Measurements from ENCODE around the gene SMIM45.

Gene SMIM45

DNA sequence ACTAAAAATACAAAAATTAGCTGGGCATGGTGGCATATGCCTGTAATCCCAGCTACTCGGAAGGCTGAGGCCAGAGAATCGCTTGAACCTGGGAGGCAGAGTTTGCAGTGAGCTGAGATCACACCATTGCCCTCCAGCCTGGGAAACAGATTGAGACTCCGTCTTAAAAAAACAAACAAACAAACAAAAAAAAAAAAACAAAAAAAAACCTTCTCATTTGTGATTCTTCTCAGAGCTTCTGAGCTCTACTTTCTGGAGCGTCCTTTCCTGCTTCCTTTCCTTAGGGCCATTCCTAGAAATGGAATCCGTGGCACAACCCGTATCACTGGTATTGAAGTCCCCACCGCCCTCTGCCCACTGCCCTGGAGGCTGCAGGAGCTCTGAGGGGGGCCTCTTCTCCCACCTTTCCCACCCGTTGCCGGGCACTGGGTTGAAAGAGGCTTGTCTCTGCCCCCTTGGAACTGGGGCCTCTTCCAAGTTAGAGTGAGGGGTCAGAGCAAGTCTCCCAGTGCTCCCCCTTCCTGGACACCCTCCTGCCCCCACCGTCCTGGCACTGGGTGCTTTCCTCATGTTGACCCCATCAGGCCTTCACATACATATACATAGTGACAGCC lies 35.1 kb upstream of the SMIM45 start:
- BruUV-seq (replicated peaks): no TSS peak
- H3K27ac ChIP-seq (ENCODE audit: low read length): no peak overlapping the region
- H3K4me3 ChIP-seq (ENCODE audit: low read depth in 2 of 2, low read length in 2 of 2): no peak overlapping the region
- no peaks in the 10 kb centered on the region; the same call in 1 of the 2 replicates for H3K4me1 ChIP-seq (ENCODE audit: control insufficient read depth, insufficient read depth, low read length)
- ATAC-seq: no peak
- no peak for DNase-seq (ENCODE audit: low read depth, low spot score)
- no peaks in the 10 kb centered on the region for H3K36me3 ChIP-seq (ENCODE audit: control insufficient read depth, insufficient read depth, low read length)
- H3K9me3 ChIP-seq (ENCODE audit: control insufficient read depth, insufficient read depth, low read depth, low read length): no peaks in the 10 kb centered on the region
- ChIA-PET CTCF (interaction anchor here (0.7 kb wide), 1 partner anchor 220 kb away, joined by 3 read pairs; no protein-coding TSS in a partner anchor), POLR2A (no interaction called here)
- TF ChIP-seq TCF7L2 (IDR thresholded peaks at IDR 0.05; ENCODE audit: low read depth, low read length) (no peak), SIN3A (IDR thresholded peaks at IDR 0.05; ENCODE audit: borderline replicate concordance, insufficient read depth, low read depth, low read length) (no peak)
- TF ChIP-seq, protein P1, sequence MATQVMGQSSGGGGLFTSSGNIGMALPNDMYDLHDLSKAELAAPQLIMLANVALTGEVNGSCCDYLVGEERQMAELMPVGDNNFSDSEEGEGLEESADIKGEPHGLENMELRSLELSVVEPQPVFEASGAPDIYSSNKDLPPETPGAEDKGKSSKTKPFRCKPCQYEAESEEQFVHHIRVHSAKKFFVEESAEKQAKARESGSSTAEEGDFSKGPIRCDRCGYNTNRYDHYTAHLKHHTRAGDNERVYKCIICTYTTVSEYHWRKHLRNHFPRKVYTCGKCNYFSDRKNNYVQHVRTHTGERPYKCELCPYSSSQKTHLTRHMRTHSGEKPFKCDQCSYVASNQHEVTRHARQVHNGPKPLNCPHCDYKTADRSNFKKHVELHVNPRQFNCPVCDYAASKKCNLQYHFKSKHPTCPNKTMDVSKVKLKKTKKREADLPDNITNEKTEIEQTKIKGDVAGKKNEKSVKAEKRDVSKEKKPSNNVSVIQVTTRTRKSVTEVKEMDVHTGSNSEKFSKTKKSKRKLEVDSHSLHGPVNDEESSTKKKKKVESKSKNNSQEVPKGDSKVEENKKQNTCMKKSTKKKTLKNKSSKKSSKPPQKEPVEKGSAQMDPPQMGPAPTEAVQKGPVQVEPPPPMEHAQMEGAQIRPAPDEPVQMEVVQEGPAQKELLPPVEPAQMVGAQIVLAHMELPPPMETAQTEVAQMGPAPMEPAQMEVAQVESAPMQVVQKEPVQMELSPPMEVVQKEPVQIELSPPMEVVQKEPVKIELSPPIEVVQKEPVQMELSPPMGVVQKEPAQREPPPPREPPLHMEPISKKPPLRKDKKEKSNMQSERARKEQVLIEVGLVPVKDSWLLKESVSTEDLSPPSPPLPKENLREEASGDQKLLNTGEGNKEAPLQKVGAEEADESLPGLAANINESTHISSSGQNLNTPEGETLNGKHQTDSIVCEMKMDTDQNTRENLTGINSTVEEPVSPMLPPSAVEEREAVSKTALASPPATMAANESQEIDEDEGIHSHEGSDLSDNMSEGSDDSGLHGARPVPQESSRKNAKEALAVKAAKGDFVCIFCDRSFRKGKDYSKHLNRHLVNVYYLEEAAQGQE (IDR thresholded peaks at IDR 0.05; ENCODE audit: insufficient read depth in 1 of 2, low read depth in 2 of 2, low read length in 1 of 2): no peak
- TF ChIP-seq, protein P2, sequence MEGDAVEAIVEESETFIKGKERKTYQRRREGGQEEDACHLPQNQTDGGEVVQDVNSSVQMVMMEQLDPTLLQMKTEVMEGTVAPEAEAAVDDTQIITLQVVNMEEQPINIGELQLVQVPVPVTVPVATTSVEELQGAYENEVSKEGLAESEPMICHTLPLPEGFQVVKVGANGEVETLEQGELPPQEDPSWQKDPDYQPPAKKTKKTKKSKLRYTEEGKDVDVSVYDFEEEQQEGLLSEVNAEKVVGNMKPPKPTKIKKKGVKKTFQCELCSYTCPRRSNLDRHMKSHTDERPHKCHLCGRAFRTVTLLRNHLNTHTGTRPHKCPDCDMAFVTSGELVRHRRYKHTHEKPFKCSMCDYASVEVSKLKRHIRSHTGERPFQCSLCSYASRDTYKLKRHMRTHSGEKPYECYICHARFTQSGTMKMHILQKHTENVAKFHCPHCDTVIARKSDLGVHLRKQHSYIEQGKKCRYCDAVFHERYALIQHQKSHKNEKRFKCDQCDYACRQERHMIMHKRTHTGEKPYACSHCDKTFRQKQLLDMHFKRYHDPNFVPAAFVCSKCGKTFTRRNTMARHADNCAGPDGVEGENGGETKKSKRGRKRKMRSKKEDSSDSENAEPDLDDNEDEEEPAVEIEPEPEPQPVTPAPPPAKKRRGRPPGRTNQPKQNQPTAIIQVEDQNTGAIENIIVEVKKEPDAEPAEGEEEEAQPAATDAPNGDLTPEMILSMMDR (IDR thresholded peaks at IDR 0.05): no peak
- intact Hi-C loops (cut with micrococcal nuclease; ENCODE audit: unreplicated experiment) (no loop called here), in situ Hi-C loops (cut with HindIII; ENCODE audit: low pct_unique_long_range_greater_than_20kb, low sequenced_read_pairs) (no loop called here)
- no peaks in the 10 kb centered on the region for H3K27me3 ChIP-seq (ENCODE audit: control insufficient read depth, insufficient read depth, low read length)

DNA sequence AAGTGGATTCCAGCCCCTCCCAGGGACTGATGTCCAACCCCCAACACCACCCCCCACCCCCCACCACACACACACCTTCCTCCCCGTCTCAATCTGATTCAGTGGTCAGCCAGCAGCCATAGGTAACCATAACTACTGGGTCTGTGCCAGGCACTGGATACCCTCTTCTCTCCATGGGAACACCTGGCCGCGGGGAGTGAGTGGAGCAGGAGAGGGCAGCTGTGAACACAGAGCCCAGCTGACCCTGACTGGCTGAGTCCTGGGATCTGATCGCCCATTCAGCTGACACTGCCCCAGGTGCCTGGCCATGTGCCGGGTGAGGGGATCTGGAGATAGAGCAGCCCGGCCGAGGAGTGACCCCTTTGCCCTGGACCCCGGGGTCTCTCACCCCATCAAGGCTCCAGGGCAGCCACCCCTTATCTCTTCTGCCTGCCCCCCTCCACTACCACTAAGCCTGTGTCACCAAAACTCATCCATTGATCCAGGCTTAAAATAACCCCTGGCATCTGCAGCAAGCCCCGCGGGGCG lies 34.5 kb upstream of the SMIM45 start:
- no peaks in the 10 kb centered on the region for H3K27me3 ChIP-seq (ENCODE audit: control insufficient read depth, insufficient read depth, low read length)
- no peaks in the 10 kb centered on the region for H3K9me3 ChIP-seq (ENCODE audit: control insufficient read depth, insufficient read depth, low read depth, low read length)
- ATAC-seq (no peak), DNase-seq (ENCODE audit: low read depth, low spot score) (no peak)
- TF ChIP-seq, protein P2 (IDR thresholded peaks at IDR 0.05): no peak
- no peak for TF ChIP-seq TCF7L2 (IDR thresholded peaks at IDR 0.05; ENCODE audit: low read depth, low read length)
- TF ChIP-seq, protein P1 (IDR thresholded peaks at IDR 0.05; ENCODE audit: insufficient read depth in 1 of 2, low read depth in 2 of 2, low read length in 1 of 2): no peak
- no peak for TF ChIP-seq SIN3A (IDR thresholded peaks at IDR 0.05; ENCODE audit: borderline replicate concordance, insufficient read depth, low read depth, low read length)
- TF ChIP-seq POLR2AphosphoS5 (IDR thresholded peaks at IDR 0.05; ENCODE audit: low read depth, low read length): no peak
- no peaks in the 10 kb centered on the region; the same call in 1 of the 2 replicates for H3K4me1 ChIP-seq (ENCODE audit: control insufficient read depth, insufficient read depth, low read length)
- no peak overlapping the region for H3K4me3 ChIP-seq (ENCODE audit: low read depth in 2 of 2, low read length in 2 of 2)
- POLR2A ChIA-PET: no interaction called here
- CTCF ChIA-PET: no interaction called here
- H3K36me3 ChIP-seq (ENCODE audit: control insufficient read depth, insufficient read depth, low read length): no peaks in the 10 kb centered on the region
- intact Hi-C loops (cut with micrococcal nuclease; ENCODE audit: unreplicated experiment) (no loop called here), in situ Hi-C loops (cut with HindIII; ENCODE audit: low pct_unique_long_range_greater_than_20kb, low sequenced_read_pairs) (no loop called here)
- H3K27ac ChIP-seq (ENCODE audit: low read length): no peak overlapping the region
- BruUV-seq (replicated peaks): no TSS peak
